IPS-18c (cell line): ENCODE data around the gene ADAMTSL1.

Experiments
- H3K4me3 ChIP-seq: 2 replicates; pipeline ENCODE4 v1.7.0; 2013; ENCODE audit warnings: low read depth, mild to moderate bottlenecking, low read length, moderate library complexity; ENCODE audit not compliant: insufficient read depth
- H3K9me3 ChIP-seq: one replicate; pipeline ENCODE4 v1.6.1; 2013; ENCODE audit warnings: mild to moderate bottlenecking, low read length, moderate library complexity; ENCODE audit not compliant: control insufficient read depth, insufficient read depth

ADAMTSL1 gene

DNA sequence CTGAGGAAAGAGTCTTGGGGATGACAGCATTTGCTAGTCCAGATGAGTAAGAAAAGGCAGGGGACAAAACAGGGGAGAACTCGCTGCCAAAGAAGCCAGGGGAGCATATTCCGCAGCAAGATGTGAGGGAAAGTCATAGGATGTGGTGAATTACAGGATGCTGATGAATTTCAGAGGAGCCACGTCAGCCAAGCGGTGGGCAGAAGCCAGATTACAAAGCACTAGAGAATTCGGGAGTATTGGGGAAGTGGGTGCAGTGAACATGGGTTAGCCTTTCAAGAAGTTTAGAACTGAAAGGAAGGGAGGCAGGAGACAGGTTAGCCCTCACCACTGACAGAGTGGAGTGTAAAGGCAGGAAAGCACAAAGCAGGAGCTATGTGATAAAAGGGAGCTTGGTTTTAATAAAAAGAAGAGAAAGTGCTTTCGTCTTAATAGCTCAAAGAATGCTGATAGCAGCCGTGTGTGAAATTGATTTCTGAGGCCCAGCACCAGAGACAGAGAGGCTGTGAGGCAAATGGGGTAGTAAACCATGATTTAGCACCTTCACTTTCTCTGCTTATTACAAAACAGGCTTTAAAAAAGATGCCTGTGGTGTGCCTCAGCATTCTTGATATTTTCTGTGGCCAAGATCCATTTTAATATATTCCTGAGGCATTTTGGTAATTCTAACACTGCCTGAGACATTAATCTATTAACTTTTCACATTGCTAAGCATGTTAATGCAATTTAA, 16.9 kb downstream of the ADAMTSL1 start:
- Histone ChIP-seq H3K4me3 (no peak overlapping the region), H3K9me3 (no peaks in the 10 kb centered on the region)

DNA sequence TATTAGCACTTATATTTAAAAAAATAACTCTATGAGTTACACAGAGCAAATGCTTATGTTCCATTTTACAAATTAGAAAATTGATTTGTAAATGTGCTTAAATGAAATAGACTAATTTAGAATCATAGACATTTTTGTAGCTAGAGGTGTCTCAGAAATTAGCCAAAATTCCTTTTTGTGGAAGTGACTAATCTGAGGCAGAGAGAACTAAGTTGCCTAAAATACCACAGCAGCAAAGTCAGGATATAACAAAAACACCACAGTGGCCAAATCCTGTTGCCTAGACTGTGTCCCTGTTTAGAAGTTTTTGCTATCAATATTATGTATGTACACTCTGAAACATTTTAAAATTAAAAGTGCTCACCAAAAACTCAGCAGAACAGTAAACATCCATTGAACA, 18.7 kb downstream of the ADAMTSL1 start:
- Histone ChIP-seq H3K4me3 (no peak overlapping the region), H3K9me3 (no peaks in the 10 kb centered on the region)

DNA sequence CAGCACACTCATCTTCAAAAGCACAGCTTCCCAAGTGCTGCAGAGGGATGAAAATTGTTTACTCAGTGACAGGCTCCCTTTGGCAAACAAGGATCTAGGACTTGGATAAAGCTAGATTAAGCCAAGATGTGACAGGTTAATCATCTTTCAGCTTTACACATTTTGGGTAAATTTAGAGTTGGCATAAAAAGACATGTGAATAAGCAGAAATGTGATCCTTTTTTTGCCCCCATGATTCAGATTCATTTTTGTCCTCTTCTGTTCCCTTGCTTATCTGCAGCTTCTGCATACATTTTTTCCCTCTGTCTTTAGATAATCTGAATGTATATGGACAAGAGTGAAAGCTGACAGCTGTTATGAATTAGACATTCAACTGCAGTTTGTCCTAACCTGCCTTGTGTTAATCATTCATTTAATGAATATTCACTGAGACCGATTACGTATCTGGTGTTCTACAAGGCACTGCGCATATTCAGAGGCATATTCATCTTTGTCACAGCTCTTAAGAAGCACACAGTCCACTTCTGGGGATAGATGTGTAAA, 19.6 kb downstream of the ADAMTSL1 start:
- H3K4me3 ChIP-seq = no peak overlapping the region
- no peaks in the 10 kb centered on the region for H3K9me3 ChIP-seq

DNA sequence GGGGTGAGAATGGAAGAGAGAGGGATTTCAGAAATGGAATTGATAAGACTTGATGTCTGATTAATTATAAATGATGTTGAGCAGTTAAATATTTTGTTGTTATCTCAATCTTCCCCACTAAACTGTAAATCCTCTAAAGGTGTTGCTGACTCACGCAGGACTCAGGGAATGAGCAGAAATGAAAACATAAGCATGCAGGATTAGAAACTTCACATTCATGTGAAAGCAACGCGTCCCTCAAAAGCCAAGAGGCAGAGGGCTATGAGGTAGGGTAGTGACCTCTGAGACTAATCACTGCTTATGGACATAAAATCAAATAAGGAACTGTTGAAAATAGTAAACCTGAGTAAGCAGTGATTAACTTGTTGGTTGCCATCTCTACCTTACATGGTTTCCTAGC, 21.1 kb downstream of the ADAMTSL1 start:
- Histone ChIP-seq H3K4me3 (no peak overlapping the region), H3K9me3 (no peaks in the 10 kb centered on the region)

DNA sequence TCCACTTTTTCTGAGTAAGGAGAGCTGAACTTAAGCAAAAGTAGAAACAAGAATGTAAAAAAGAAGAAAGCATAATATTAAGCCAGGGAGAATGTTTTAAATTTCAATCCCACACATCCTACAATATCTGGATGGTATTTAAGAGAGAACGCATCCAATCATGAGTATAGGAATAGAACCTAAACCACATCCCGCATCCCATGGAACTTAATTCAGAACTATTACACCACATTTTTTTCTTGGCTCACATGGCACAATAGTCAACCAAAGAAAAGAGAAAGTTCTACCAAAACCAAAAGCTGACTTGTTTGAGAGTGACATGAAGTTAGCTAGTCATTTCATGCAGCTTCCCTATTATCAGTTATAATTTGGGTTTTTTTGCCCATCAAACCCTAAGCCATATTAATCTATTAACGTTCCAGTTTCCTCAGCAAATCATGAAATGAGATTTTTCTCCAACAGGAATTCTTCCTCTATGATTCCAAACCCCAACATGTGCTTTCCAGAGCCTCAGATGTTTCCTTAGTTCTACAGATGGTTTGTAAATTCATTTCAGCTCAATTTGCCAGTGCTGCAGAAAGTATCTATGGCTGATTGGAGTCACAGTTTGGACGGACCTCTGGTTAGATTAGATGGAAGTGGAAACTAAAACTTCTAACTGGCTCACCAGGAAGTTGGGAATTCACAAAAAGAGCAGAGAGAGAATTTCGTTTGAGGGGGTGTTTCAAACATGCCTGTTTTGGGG, 22.5 kb downstream of the ADAMTSL1 start:
- Histone ChIP-seq H3K4me3 (no peak overlapping the region), H3K9me3 (no peaks in the 10 kb centered on the region)

DNA sequence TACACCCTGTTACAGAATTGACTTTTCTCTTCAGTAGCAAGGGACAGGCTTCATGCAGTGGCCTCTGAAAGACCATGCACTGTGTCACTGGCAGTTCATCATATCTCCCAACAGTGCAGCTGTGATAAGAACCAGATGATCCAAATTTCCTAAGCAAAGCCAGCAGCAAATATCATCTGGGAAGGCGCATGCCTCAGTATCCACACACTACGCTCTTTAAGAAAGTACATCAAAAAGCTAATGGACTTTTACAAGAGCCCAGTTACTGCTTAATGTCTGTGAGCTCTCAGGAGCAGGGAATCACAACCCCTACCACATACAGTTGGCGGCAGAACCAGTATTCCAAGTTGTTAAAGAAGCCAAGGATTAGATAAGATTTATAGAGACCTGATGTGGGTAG, 25.1 kb downstream of the ADAMTSL1 start:
- Histone ChIP-seq H3K9me3 (no peaks in the 10 kb centered on the region), H3K4me3 (no peak overlapping the region)

DNA sequence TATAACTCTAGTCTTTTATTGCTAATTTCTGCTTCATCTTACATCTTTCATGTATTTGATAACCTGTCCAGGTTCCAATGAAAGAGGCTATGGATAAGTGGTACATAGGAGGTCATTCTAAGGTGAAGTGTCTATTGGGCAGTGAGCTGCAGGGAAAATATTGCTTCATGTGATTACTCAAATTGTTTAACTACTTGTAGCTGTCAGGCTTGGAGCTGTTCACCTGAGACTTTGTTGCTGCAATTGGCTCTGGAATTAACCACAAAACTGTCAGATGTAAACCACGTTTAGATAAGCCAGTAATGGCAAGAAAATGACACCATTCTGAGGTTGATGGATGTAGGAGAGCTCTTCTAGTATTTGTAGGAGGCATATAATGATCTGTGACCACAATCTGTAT, 26.0 kb downstream of the ADAMTSL1 start:
- no peaks in the 10 kb centered on the region for H3K9me3 ChIP-seq
- no peak overlapping the region for H3K4me3 ChIP-seq

DNA sequence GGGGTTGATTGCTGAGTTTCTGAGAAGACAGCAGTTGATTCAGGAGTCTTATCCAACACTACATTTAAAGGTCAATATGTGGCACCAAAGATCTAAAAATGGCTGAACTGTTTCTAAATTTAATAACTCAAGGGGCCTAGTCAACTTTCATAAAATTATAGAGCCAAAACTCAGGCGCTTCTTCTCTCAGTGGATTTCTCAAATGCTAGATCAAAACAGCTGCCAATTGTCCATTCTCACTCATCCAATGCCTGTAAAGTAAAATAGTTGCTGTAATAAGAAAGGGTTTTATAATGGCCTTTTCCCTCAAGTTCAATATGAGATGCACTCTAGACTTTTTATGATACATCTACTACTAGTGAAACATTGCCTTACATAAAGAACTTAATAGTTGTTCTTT, 26.5 kb downstream of the ADAMTSL1 start:
- Histone ChIP-seq H3K9me3 (no peaks in the 10 kb centered on the region), H3K4me3 (no peak overlapping the region)

DNA sequence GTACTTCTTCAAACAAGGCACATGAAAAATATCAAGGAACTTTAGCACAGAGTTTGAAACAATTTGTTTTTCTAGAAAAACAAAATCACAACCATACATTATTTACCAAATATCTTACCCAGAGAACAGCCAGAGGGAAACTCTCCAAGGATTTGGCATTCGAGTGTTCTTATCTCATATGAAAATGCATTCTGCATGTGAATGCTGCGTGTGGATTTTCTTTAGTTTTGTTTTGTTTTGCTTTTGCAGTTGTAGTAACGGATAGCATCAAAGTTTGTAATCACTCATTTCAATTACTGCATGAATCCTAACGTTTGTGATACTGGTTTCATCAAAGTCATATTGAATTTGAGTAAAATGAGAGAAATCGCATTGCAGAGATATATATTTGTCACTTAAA, 28.0 kb downstream of the ADAMTSL1 start:
- H3K4me3 ChIP-seq = no peak overlapping the region

DNA sequence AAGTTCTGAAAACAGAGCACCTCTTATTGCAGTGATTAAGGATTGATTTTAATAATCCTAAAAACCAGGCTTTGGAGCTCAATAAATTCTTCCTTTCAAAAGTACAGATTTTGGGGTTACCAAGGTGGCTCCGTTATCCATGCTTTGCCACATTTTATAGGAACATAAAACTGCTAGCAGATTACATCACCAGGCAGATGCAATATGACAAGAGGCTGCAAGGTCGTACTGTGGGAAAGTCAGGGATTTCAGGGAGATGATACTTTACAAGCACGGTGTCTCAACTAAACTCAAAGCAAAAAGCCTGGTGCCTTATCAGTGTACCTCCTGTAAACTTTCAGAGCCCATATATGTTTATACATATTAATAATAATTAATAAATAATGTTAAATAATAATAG, 28.6 kb downstream of the ADAMTSL1 start:
- Histone ChIP-seq H3K4me3 (no peak overlapping the region), H3K9me3 (no peaks in the 10 kb centered on the region)

More for the DNA sequence above, 28.0 kb downstream of the ADAMTSL1 start:
- H3K9me3 ChIP-seq = no peaks in the 10 kb centered on the region

DNA sequence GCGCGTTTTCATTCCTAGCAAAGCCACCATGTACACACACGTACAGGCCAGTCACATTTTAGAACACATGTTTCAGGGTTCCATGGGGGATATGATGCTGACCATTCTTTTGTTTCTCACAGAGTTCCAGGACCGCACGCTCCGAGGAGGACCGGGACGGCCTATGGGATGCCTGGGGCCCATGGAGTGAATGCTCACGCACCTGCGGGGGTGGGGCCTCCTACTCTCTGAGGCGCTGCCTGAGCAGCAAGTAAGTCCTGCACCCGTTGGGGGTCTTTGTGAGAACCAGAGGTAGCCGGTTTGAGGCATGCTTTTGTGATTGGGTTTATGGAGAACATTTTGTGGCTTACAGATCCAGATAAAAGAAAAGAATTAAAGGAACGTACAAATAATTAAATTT, 30.8 kb downstream of the ADAMTSL1 start:
- Histone ChIP-seq H3K4me3 (no peak overlapping the region), H3K9me3 (no peaks in the 10 kb centered on the region)

DNA sequence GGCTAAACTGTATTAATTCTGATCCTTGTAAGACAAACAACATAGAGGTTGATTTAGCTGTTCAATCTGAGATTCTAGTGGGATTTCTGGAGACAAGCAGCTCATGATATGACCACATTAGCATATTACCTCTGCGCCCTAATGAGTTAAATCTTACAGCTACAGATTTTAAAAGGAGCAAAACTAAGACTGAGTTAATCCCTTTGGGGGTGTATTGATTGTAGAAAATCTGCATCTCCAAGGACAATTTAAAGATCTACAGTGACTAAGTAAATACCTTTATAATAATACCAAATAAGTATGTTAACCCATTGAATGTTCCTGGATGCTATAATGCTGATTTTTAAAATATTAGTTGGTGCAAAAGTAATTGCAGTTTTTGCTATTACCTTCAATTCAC, 33.2 kb downstream of the ADAMTSL1 start:
- H3K9me3 ChIP-seq = no peaks in the 10 kb centered on the region
- H3K4me3 ChIP-seq = no peak overlapping the region

DNA sequence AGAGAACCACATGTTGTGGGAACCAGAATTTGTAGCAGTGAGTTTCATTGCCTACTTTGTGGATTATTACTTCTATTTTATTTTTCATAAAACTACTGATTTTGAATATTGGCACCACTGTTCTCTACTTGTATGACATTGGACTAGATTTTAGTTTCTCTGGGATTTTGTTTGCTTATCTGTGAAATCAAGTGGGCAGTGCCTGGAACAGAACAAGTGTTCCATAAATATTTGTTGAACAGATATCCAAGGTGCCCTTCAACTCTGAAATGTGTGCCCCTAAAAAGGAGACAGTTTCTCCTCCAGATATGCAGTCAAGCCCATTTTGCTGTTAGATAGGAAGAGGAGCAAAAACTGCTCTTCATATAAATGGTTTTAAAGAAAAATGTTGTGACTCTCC, 42.6 kb downstream of the ADAMTSL1 start:
- no peak overlapping the region for H3K4me3 ChIP-seq
- H3K9me3 ChIP-seq = no peaks in the 10 kb centered on the region

DNA sequence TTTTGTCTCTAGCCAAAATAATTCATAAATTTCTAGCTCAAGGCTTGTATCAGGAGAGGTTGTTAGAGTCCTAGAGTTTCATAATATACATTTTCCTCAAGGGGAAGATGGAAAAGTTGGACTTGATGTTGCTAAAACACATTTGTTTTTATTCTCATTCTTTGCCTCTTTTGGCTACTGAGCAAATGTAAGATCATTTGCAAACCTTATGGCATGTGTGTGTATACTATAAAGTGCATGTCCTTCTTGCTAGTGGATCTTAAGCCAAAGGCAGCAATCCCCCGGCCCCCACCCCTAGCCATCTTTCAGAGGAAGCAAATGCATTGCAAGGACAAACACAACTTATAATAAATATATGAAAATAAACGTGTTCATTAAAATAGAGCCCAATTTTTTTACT, 43.0 kb downstream of the ADAMTSL1 start:
- H3K9me3 ChIP-seq = no peaks in the 10 kb centered on the region
- no peak overlapping the region for H3K4me3 ChIP-seq

DNA sequence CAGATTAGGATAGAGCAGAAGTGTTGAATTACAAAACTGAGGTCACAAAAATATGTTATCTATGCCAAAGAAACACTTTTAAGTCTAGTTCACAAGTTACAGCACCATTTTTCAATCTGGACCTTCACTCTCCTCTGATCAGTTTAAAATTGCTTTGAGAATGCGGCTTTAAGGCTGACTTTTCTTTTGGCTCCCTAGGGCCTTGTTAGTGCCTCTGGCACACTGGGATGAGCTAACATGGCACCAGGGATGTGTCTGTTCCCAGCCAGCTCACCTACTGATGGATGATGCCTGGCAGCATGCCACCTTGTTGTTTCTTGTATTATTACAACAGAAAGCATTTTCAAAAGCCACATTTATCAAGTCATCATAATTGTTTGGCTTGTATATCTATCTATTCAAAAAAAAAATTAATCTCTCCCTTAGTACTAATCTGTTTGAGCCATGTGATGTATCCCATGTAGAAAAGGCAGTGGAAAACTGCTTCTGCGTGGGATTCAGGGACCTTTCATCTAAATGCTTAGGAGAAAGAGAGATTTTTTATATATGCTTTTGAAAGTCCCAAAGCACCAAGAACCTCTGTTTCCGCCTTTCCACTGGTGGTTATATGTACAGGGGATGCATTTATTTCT, 46.6 kb downstream of the ADAMTSL1 start:
- H3K4me3 ChIP-seq = no peak overlapping the region

DNA sequence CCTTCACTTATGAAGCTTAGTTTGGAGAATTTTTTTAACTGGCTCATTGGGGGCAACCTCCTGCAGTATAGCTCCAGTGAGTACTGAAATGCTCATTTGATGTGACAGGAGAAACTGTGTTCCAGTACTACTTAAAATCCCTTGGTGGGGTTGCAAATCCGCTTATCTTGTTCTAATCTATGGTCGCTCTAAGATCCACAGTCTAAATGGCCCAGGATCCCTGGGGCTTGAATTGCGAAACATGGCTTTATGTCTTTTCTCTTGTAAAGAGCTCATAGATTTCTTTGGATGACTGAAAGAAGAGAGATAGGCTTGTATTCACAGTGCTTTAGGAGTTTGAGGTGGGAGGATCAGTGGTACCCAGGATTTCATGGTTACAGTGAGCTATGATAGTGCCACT, 52.7 kb downstream of the ADAMTSL1 start:
- H3K4me3 ChIP-seq = no peak overlapping the region
- no peaks in the 10 kb centered on the region for H3K9me3 ChIP-seq

More for the DNA sequence above, 46.6 kb downstream of the ADAMTSL1 start:
- no peaks in the 10 kb centered on the region for H3K9me3 ChIP-seq

DNA sequence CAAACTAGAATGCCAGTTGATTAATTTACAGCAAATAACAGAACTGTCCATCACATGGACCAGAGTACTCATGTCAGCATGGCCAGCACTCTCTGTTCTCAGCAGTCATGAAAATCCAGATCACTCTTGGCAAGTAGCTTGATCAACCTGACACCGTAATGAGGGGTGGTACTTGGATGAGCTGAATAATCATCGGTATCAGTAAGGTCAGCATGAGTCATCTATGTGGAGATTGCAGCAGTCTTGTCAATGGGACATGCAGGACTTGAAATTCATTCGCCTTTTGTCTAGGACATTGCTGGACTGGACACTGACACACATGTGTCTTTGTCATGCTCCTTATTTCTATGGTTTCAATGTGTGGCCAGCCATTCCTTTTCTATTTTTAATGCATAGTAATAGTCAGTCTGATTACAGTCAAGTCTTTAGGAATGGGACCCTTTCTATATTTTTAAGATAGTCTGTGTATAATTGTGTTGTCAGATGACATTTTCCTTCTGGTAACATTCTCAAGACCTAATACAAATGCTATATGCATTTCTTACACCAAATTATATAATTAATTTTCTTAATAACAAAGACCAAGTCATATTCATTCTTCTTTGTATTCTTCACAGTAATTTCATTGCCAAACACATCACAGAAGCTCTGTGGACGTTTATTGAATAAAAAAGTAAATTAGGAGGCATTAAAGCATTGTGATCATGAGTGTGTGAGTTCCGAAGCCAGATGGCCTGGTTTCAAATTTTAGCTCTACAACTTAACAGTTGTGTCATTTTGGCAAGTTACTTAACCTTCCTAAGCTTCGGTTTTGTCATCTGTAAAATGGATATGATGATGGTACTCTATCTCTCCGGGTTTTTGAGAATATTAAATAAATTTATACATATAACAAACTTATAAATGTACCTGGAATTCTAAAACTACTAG, 57.4 kb downstream of the ADAMTSL1 start:
- H3K4me3 ChIP-seq = no peak overlapping the region
- H3K9me3 ChIP-seq = peaks cover 6% of the 10 kb centered on the region
